ENCODE measurements around the gene VPS51. TPM values are rescaled to one million over a fixed set of nuclear protein-coding genes. Genes with fewer than 3 reads are reported as not detected.

Gene VPS51
- total and polyA plus RNA-seq, 9 of the 15 experiments (the other 6 are each of a cell fraction or from before 2014, with no cell fraction given) = 1.8 to 143 (median 46.8) TPM

DNA sequence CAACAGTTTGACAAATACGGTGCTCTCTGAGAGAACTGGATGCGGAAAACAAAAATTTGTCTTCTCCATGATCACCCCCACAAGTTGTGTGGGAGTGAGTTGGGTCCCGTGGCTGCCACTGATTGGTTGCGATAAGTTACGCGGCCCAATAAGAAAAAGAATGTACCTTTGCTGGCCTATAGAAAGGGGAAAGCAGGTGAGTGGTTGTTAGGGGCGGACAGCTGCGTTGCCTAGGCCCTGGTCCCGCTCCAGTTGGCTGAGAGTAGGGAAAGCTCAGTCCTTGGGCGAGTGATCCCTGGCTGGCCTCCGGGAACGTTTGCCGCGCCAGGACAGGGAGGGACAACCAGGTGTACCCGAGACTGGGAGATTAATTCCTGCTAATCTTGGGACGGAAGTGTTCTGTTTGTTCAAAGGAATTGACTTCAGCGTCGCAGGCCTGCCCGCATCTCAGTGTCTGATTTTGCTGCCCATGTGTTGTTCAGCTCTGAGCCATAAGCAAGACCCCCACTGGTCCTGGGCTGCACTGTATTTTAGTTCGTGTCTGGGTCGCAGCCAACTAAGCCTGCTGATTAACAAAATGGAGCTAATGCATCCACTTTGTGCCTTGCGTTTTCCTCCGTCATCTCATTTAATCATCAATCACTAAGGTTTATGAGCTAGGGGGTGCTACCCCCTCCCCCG lies 39.1 kb downstream of the VPS51 start (continued):
- TF ChIP-seq, protein P1, sequence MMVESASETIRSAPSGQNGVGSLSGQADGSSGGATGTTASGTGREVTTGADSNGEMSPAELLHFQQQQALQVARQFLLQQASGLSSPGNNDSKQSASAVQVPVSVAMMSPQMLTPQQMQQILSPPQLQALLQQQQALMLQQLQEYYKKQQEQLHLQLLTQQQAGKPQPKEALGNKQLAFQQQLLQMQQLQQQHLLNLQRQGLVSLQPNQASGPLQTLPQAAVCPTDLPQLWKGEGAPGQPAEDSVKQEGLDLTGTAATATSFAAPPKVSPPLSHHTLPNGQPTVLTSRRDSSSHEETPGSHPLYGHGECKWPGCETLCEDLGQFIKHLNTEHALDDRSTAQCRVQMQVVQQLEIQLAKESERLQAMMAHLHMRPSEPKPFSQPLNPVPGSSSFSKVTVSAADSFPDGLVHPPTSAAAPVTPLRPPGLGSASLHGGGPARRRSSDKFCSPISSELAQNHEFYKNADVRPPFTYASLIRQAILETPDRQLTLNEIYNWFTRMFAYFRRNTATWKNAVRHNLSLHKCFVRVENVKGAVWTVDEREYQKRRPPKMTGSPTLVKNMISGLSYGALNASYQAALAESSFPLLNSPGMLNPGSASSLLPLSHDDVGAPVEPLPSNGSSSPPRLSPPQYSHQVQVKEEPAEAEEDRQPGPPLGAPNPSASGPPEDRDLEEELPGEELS (CRISPR knock-in tag; IDR thresholded peaks at IDR 0.05; ENCODE audit: borderline replicate concordance) = no peak
- TF ChIP-seq MEF2A (IDR thresholded peaks at IDR 0.05; ENCODE audit: control insufficient read depth, low read depth, low read length) (no peak), BHLHE40 (IDR thresholded peaks at IDR 0.05; ENCODE audit: low read length) (peak; percentile 68; the same call in 1 of the 2 replicates), EWSR1 (IDR thresholded peaks at IDR 0.05; ENCODE audit: borderline replicate concordance, low read depth, partially characterized antibody) (no peak), ZNF785 (CRISPR knock-in tag; IDR thresholded peaks at IDR 0.05) (no peak), U2AF2 (optimal IDR thresholded peaks at IDR 0.05; ENCODE audit: low read depth, low read length) (no peak), ZC3H11A (IDR thresholded peaks at IDR 0.05; ENCODE audit: low read depth, low read length) (no peak), NR2F6 (CRISPR knock-in tag; IDR thresholded peaks at IDR 0.05) (no peak), MEIS2 (IDR thresholded peaks at IDR 0.05; ENCODE audit: partially characterized antibody) (peak; percentile 19), LCOR (CRISPR knock-in tag; IDR thresholded peaks at IDR 0.05) (peak; percentile 77; the same call in 1 of the 2 replicates), CHD4 (IDR thresholded peaks at IDR 0.05; ENCODE audit: insufficient read depth, insufficient replicate concordance, low read depth, low read length, poor library complexity, severe bottlenecking) (no peak), RBM15 (IDR thresholded peaks at IDR 0.05; ENCODE audit: insufficient read depth, low read length) (no peak), SLC30A9 (CRISPR knock-in tag; IDR thresholded peaks at IDR 0.05) (no peak)
- TF ChIP-seq, protein P2, sequence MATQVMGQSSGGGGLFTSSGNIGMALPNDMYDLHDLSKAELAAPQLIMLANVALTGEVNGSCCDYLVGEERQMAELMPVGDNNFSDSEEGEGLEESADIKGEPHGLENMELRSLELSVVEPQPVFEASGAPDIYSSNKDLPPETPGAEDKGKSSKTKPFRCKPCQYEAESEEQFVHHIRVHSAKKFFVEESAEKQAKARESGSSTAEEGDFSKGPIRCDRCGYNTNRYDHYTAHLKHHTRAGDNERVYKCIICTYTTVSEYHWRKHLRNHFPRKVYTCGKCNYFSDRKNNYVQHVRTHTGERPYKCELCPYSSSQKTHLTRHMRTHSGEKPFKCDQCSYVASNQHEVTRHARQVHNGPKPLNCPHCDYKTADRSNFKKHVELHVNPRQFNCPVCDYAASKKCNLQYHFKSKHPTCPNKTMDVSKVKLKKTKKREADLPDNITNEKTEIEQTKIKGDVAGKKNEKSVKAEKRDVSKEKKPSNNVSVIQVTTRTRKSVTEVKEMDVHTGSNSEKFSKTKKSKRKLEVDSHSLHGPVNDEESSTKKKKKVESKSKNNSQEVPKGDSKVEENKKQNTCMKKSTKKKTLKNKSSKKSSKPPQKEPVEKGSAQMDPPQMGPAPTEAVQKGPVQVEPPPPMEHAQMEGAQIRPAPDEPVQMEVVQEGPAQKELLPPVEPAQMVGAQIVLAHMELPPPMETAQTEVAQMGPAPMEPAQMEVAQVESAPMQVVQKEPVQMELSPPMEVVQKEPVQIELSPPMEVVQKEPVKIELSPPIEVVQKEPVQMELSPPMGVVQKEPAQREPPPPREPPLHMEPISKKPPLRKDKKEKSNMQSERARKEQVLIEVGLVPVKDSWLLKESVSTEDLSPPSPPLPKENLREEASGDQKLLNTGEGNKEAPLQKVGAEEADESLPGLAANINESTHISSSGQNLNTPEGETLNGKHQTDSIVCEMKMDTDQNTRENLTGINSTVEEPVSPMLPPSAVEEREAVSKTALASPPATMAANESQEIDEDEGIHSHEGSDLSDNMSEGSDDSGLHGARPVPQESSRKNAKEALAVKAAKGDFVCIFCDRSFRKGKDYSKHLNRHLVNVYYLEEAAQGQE (IDR thresholded peaks at IDR 0.05; ENCODE audit: borderline replicate concordance) = no peak
- TF ChIP-seq, protein P2 (CRISPR knock-in tag; IDR thresholded peaks at IDR 0.05; ENCODE audit: low read depth) = no peak
- TF ChIP-seq, protein P3, sequence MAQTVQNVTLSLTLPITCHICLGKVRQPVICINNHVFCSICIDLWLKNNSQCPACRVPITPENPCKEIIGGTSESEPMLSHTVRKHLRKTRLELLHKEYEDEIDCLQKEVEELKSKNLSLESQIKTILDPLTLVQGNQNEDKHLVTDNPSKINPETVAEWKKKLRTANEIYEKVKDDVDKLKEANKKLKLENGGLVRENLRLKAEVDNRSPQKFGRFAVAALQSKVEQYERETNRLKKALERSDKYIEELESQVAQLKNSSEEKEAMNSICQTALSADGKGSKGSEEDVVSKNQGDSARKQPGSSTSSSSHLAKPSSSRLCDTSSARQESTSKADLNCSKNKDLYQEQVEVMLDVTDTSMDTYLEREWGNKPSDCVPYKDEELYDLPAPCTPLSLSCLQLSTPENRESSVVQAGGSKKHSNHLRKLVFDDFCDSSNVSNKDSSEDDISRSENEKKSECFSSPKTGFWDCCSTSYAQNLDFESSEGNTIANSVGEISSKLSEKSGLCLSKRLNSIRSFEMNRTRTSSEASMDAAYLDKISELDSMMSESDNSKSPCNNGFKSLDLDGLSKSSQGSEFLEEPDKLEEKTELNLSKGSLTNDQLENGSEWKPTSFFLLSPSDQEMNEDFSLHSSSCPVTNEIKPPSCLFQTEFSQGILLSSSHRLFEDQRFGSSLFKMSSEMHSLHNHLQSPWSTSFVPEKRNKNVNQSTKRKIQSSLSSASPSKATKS (CRISPR knock-in tag; IDR thresholded peaks at IDR 0.05) = no peak

All from K562 (cell line).